Activated T-helper 1 cell treated with anti-CD3 and anti-CD28 coated beads, Interleukin-2, amount 50 U/mL, for 16 hours (primary cell): ENCODE measurements around the gene PAFAH1B1.
"Not testable (repeated sequence)": the region's sequence is repeated elsewhere in the genome, so short reads cannot be mapped to it uniquely, and the experiment has no call there.

Source experiments
- DNase-seq, 2 donors: peaks; one replicate each; pipeline ENCODE4 v3.0.0-alpha.2; 2020; ENCODE audit warnings: low read depth in 1 of 2, low spot score in 1 of 2

PAFAH1B1 gene

GRCh38 chr17:2689411-2690164 is 96.1 kb downstream of the PAFAH1B1 start:
- no peak for DNase-seq

GRCh38 chr17:2690165-2691068 is 97.0 kb downstream of the PAFAH1B1 start:
- DNase-seq = no peak

GRCh38 chr17:2691069-2691871 is 97.8 kb downstream of the PAFAH1B1 start:
- DNase-seq = no peak

GRCh38 chr17:2691965-2692780 is 98.7 kb downstream of the PAFAH1B1 start:
- DNase-seq = no peak

- no peak for DNase-seq
Measured at GRCh38 chr17:2692781-2693135, 99.3 kb downstream of the PAFAH1B1 start.

GRCh38 chr17:2693561-2694380 is 100.3 kb downstream of the PAFAH1B1 start:
- no peak for DNase-seq

GRCh38 chr17:2694381-2695242 is 101.2 kb downstream of the PAFAH1B1 start:
- DNase-seq = no peak

- no peak for DNase-seq
Measured at GRCh38 chr17:2695243-2695960, 101.9 kb downstream of the PAFAH1B1 start.

GRCh38 chr17:2695961-2696760 is 102.7 kb downstream of the PAFAH1B1 start:
- no peak for DNase-seq

- DNase-seq = no peak
Measured at GRCh38 chr17:2697611-2698162, 104.2 kb downstream of the PAFAH1B1 start.

- not testable (repeated sequence) for DNase-seq
Measured at GRCh38 chr17:2699216-2699805, 105.9 kb downstream of the PAFAH1B1 start.

- no peak for DNase-seq
Measured at GRCh38 chr17:2700030-2700490, 106.6 kb downstream of the PAFAH1B1 start.

GRCh38 chr17:2700491-2701141 is 107.2 kb downstream of the PAFAH1B1 start:
- no peak for DNase-seq

GRCh38 chr17:2701161-2701995 is 107.9 kb downstream of the PAFAH1B1 start:
- DNase-seq = no peak
